ENCODE results near the gene NCOA3.
"Not testable (repeated sequence)": the region's sequence is repeated elsewhere in the genome, so short reads cannot be mapped to it uniquely, and the experiment has no call there.

DNA sequence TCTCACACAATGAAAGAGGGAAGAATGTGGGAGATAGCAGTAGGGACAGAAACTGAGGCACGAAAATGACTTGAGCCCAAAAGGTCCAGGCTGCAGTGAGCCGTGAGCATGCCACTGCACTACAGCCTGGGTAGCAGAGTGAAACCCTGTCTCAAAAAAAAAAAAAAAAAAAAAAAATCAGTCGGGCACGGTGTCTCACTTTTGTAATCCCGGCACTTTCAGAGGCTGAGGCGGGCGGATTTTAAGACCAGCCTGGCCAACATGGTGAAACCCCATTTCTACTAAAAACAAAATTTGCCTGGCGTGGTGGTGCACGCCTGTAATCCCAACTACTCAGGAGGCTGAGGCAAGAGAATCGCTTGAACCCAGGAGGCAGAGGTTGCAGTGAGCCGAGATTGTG, 7.1 kb upstream of the NCOA3 start:
- TF ChIP-seq, protein P1, sequence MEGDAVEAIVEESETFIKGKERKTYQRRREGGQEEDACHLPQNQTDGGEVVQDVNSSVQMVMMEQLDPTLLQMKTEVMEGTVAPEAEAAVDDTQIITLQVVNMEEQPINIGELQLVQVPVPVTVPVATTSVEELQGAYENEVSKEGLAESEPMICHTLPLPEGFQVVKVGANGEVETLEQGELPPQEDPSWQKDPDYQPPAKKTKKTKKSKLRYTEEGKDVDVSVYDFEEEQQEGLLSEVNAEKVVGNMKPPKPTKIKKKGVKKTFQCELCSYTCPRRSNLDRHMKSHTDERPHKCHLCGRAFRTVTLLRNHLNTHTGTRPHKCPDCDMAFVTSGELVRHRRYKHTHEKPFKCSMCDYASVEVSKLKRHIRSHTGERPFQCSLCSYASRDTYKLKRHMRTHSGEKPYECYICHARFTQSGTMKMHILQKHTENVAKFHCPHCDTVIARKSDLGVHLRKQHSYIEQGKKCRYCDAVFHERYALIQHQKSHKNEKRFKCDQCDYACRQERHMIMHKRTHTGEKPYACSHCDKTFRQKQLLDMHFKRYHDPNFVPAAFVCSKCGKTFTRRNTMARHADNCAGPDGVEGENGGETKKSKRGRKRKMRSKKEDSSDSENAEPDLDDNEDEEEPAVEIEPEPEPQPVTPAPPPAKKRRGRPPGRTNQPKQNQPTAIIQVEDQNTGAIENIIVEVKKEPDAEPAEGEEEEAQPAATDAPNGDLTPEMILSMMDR (IDR thresholded peaks at IDR 0.05; ENCODE audit: low read depth, low read length, poor library complexity, severe bottlenecking), result not testable (repeated sequence)
- not testable (repeated sequence) for TF ChIP-seq EZH2phosphoT487 (IDR thresholded peaks at IDR 0.05; ENCODE audit: borderline replicate concordance, low read length)
